SK-N-SH (cell line): ENCODE results near the gene VPS33A. TPM values are rescaled to one million over a fixed set of nuclear protein-coding genes. Genes with fewer than 3 reads are reported as not detected.

ENCODE experiments used
- CTCF ChIA-PET: fragments of 300-600, 350-600 bp; formaldehyde crosslinking; extraction: SDS; loops from one replicate; lab custom pipeline; 2021; lab: Yijun Ruan, JAX
- POLR2A ChIA-PET: fragments of 350-600 bp; sonication (Branson Sonifier 250); formaldehyde crosslinking; extraction: SDS; loops from one replicate; lab custom pipeline; 2020; ENCODE audit warnings: antibody characterized with exemption, inconsistent platforms; lab: Yijun Ruan, JAX
- DNase-seq: peaks from one replicate; pipeline ENCODE4 v3.0.0; 2012
- H2AFZ ChIP-seq: fragments of 200-600 bp; sonication (generic); 2 replicates; pipeline ENCODE4 v1.8.1; 2016; ENCODE audit warnings: antibody characterized with exemption, mild to moderate bottlenecking, low read depth
- H3F3A ChIP-seq: fragments of 200-600 bp; sonication (generic); replicated peaks from 2 replicates; pipeline ENCODE3; 2016; ENCODE audit warnings: antibody characterized with exemption, mild to moderate bottlenecking; ENCODE audit not compliant: insufficient read depth
- H3K27ac ChIP-seq, 2 experiments: fragments of 200-500 bp in 1 of 2; fragments of 200-600 bp in 1 of 2; sonication (Bioruptor generic) in 1 of 2; sonication (generic), shearing (Covaris generic) in 1 of 2; 2 replicates each; pipeline versions ENCODE4 v1.5.1 to v1.6.1; 2014 to 2016; ENCODE audit warnings: low read depth in 2 of 2, inconsistent platforms in 1 of 2, low read length in 1 of 2, mild to moderate bottlenecking in 1 of 2, mixed read lengths in 1 of 2
- H3K27me3 ChIP-seq: fragments of 200-600 bp; sonication (generic), shearing (Covaris generic); 2 replicates; pipeline ENCODE4 v1.6.1; 2016; ENCODE audit warnings: mixed run types; ENCODE audit not compliant: insufficient read depth
- H3K36me3 ChIP-seq, 2 experiments: fragments of 200-500 bp in 1 of 2; fragments of 200-600 bp in 1 of 2; sonication (Bioruptor generic) in 1 of 2; sonication (generic) in 1 of 2; replicated peaks in 1 of 2; 2 replicates each; pipeline versions ENCODE3 to v1.5.1; 2014 to 2016; ENCODE audit warnings: low read length in 1 of 2, mild to moderate bottlenecking in 1 of 2; ENCODE audit not compliant: insufficient read depth in 2 of 2, control insufficient read depth in 1 of 2
- H3K4me1 ChIP-seq, 2 experiments: fragments of 200-500 bp in 1 of 2; fragments of 200-600 bp in 1 of 2; sonication (Bioruptor generic) in 1 of 2; sonication (generic), shearing (Covaris generic) in 1 of 2; 2 replicates each; pipeline versions ENCODE4 v1.5.1 to v1.6.1; 2014 to 2016; ENCODE audit warnings: low read depth in 1 of 2, low read length in 1 of 2, mixed run types in 1 of 2; ENCODE audit not compliant: insufficient read depth in 2 of 2, control insufficient read depth in 1 of 2
- H3K4me2 ChIP-seq: fragments of 200-600 bp; sonication (generic), shearing (Covaris generic); 2 replicates; pipeline ENCODE4 v1.6.1; 2017; ENCODE audit warnings: mixed run types
- H3K4me3 ChIP-seq, 2 experiments: fragments of 200-500 bp in 1 of 2; fragments of 200-600 bp in 1 of 2; sonication (Bioruptor generic) in 1 of 2; sonication (generic), shearing (Covaris generic) in 1 of 2; 2 replicates each; pipeline versions ENCODE4 v1.5.1 to v1.8.1; 2014 to 2016; ENCODE audit warnings: low read depth in 2 of 2, inconsistent platforms in 1 of 2, low read length in 1 of 2, mild to moderate bottlenecking in 1 of 2, mixed read lengths in 1 of 2, moderate library complexity in 1 of 2
- H3K79me2 ChIP-seq: fragments of 200-600 bp; sonication (generic); 2 replicates; pipeline ENCODE4 v1.8.1; 2017; ENCODE audit warnings: mild to moderate bottlenecking; ENCODE audit not compliant: insufficient read depth
- H3K9ac ChIP-seq: fragments of 200-600 bp; sonication (generic); 2 replicates; pipeline ENCODE4 v1.6.1; 2017; ENCODE audit warnings: mixed run types
- H3K9me2 ChIP-seq: fragments of 200-600 bp; sonication (generic); 2 replicates; pipeline ENCODE4 v1.6.1; 2017; ENCODE audit warnings: mixed run types
- H3K9me3 ChIP-seq: fragments of 200-600 bp; sonication (generic); 2 replicates; pipeline ENCODE4 v1.6.1; 2017; ENCODE audit warnings: mixed run types, mild to moderate bottlenecking, moderate library complexity
- H4K20me1 ChIP-seq: fragments of 200-600 bp; sonication (generic); 2 replicates; pipeline ENCODE4 v1.6.1; 2017; ENCODE audit warnings: mild to moderate bottlenecking, mixed run types; ENCODE audit not compliant: insufficient read depth
- CHD2 ChIP-seq: fragments of 150-350 bp; IDR thresholded peaks from 2 replicates; pipeline ENCODE4 v1.6.1; 2018; ENCODE audit warnings: low read length; ENCODE audit not compliant: partially characterized antibody
- FOXJ3 ChIP-seq: sonication (generic); formaldehyde crosslinking; IDR thresholded peaks from 2 replicates; pipeline ENCODE4 v1.5.1; 2020; ENCODE audit warnings: mild to moderate bottlenecking, missing genetic modification reagents
- GABPA ChIP-seq: IDR thresholded peaks from 2 replicates; pipeline ENCODE4 v1.4.0; 2012; ENCODE audit warnings: low read depth, mild to moderate bottlenecking
- JUND ChIP-seq: IDR thresholded peaks from 2 replicates; pipeline ENCODE4 v1.4.0; 2012
- RCOR1 ChIP-seq: fragments of 150-350 bp; IDR thresholded peaks from 2 replicates; pipeline ENCODE4 v1.6.1; 2017; ENCODE audit warnings: antibody characterized with exemption, low read length
- SMC3 ChIP-seq: IDR thresholded peaks from 2 replicates; pipeline ENCODE4 v1.6.1; 2012; ENCODE audit warnings: low read depth, low read length, improper control_type of control experiment
- TAF1 ChIP-seq: IDR thresholded peaks from 2 replicates; pipeline ENCODE4 v1.6.1; 2012; ENCODE audit warnings: low read depth, mild to moderate bottlenecking, low read length, moderate library complexity, borderline replicate concordance
- WGBS: methylation state at CpG from one replicate; pipeline ENCODE4 v1.1.6; 2017; ENCODE audit warnings: low lambda C conversion rate; 5-methylcytosine and 5-hydroxymethylcytosine counted together
- polyA plus RNA-seq, 3 experiments: library from polyadenylated mRNA; depleted of rRNA; stranded (reverse); fragments of >200 nt; gene quantifications; 2 replicates each; pipeline ENCODE4 v1.2.3, GENCODE V29; 2012
- TF ChIP-seq, protein P1 (sequence below): IDR thresholded peaks from 2 replicates; pipeline ENCODE4 v1.4.0; 2012; ENCODE audit warnings: low read depth, borderline replicate concordance
- TF ChIP-seq, protein P2 (sequence below): fragments of 200-600 bp; sonication (generic); IDR thresholded peaks from 2 replicates; pipeline ENCODE4 v1.6.1; 2017; ENCODE audit warnings: antibody characterized with exemption, mild to moderate bottlenecking, moderate library complexity

The VPS33A gene
- polyA plus RNA-seq, 1 of the 3 experiments (the other 2 are of a cell fraction) = 17.0 TPM

DNA sequence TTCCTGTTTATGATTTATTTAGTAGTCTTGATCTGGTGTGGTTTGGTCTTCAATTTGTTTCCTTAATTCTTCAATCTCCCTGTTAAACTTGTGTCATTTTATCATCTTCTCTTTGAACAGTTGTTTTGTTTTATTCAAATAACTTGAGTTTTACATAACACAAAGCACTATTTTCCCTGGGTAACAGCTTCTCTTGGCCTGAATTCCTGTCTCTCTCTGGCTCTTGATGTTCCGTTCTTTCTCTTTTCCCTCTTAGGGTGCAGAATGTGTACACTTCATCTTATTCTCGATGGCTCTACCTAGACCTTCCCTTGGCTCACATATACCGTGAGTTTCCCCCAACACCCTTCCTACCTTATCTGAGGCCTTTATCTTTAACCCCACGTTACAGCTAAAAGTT is 36.8 kb upstream of the VPS33A start:
- Histone ChIP-seq H3K9me3 (no peaks in the 10 kb centered on the region), H4K20me1 (no peaks in the 10 kb centered on the region), H3K27me3 (no peaks in the 10 kb centered on the region), H3K4me3 (no peak overlapping the region), H3K4me1 (no peaks in the 10 kb centered on the region), H3K9ac (no peak overlapping the region), H3K4me2 (no peak overlapping the region), H2AFZ (no peak overlapping the region), H3K36me3 (peaks cover 22 to 34% of the 10 kb centered on the region in 2 experiments), H3K9me2 (no peaks in the 10 kb centered on the region), H3K27ac (no peak overlapping the region), H3K79me2 (no peaks in the 10 kb centered on the region), H3F3A (peaks cover 3% of the 10 kb centered on the region)
- ChIA-PET CTCF (no interaction called here), POLR2A (no interaction called here)
- WGBS = 88% methylated on average over 4 of the region's 4 CpGs
- TF ChIP-seq, protein P1, sequence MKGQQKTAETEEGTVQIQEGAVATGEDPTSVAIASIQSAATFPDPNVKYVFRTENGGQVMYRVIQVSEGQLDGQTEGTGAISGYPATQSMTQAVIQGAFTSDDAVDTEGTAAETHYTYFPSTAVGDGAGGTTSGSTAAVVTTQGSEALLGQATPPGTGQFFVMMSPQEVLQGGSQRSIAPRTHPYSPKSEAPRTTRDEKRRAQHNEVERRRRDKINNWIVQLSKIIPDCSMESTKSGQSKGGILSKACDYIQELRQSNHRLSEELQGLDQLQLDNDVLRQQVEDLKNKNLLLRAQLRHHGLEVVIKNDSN = no peak
- no peak for TF ChIP-seq CHD2
- TF ChIP-seq, protein P2, sequence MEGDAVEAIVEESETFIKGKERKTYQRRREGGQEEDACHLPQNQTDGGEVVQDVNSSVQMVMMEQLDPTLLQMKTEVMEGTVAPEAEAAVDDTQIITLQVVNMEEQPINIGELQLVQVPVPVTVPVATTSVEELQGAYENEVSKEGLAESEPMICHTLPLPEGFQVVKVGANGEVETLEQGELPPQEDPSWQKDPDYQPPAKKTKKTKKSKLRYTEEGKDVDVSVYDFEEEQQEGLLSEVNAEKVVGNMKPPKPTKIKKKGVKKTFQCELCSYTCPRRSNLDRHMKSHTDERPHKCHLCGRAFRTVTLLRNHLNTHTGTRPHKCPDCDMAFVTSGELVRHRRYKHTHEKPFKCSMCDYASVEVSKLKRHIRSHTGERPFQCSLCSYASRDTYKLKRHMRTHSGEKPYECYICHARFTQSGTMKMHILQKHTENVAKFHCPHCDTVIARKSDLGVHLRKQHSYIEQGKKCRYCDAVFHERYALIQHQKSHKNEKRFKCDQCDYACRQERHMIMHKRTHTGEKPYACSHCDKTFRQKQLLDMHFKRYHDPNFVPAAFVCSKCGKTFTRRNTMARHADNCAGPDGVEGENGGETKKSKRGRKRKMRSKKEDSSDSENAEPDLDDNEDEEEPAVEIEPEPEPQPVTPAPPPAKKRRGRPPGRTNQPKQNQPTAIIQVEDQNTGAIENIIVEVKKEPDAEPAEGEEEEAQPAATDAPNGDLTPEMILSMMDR = no peak
- no peak for DNase-seq

DNA sequence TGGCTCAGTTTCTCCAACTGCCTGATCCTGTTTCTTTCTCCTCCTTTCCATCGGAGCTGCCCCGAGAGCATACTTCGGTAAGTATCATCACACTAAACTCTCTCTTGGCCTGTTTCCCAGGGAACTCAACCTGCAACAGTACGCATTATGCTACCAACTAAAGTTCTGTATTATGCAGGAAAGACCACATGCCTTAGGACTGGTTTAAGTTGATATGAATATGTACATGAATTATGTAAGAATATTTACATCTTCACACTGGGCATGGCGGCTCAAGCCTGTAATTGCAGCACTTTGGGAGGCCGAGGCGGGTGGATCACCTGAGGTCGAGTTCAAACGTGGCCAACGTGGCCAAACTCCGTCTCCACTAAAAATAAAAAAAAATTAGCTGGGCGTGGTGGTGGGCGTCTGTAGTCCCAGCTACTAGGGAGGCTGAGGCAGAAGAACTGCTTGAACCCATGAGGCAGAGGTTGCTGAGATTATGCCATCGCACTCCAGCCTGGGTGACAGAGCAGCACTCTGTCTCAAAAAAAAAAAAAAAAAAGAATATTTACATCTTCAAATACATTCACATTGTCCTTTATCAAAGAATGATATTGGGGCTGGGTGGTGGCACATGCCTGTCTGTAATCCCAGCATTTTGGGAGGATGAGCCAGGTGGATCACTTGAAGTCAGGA is 31.9 kb upstream of the VPS33A start:
- Histone ChIP-seq H3K36me3 (peaks cover 11 to 41% of the 10 kb centered on the region in 2 experiments), H4K20me1 (no peaks in the 10 kb centered on the region), H3K4me3 (no peak overlapping the region), H3K27me3 (no peaks in the 10 kb centered on the region), H3F3A (no peaks in the 10 kb centered on the region), H3K9me2 (no peaks in the 10 kb centered on the region), H3K79me2 (no peaks in the 10 kb centered on the region), H2AFZ (no peak overlapping the region), H3K27ac (no peak overlapping the region), H3K9me3 (no peaks in the 10 kb centered on the region), H3K4me1 (no peaks in the 10 kb centered on the region), H3K4me2 (no peak overlapping the region), H3K9ac (no peak overlapping the region)
- ChIA-PET POLR2A (no interaction called here), CTCF (no interaction called here)
- no peak for DNase-seq
- 96% methylated on average over 14 of the region's 14 CpGs for WGBS
- TF ChIP-seq GABPA = no peak
- TF ChIP-seq RCOR1 = no peak
- TF ChIP-seq FOXJ3 (CRISPR knock-in tag) = no peak

DNA sequence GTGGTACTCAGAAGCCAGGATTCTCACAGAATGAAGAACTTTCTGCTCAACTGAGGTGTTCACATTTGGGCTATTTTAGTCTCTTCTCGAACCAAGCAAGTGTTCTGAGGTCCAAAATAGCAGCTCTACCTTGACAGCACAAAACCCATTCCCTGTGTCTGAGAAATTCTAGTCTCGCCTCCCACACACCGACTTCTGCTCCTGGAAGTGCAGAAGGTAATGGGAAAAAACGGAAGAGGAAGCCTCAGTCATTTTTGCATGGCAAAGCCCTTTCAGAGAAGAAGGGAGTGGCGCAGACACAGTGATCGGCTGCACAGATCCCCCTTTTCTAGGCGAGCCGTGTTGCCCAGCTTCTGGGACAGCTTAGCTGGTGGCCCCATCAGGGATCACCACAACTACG is 31.2 kb upstream of the VPS33A start:
- Histone ChIP-seq H3K4me1 (no peaks in the 10 kb centered on the region), H3K27me3 (no peaks in the 10 kb centered on the region), H3K9me3 (no peaks in the 10 kb centered on the region), H3K9me2 (no peaks in the 10 kb centered on the region), H3K79me2 (no peaks in the 10 kb centered on the region), H3K9ac (no peak overlapping the region), H3K27ac (no peak overlapping the region), H4K20me1 (no peaks in the 10 kb centered on the region), H2AFZ (no peak overlapping the region), H3K4me3 (no peak overlapping the region), H3F3A (no peaks in the 10 kb centered on the region), H3K36me3 (peaks cover 10 to 42% of the 10 kb centered on the region in 2 experiments), H3K4me2 (no peak overlapping the region)
- ChIA-PET CTCF (no interaction called here), POLR2A (no interaction called here)
- WGBS = 91% methylated on average over 9 of the region's 9 CpGs
- TF ChIP-seq JUND (no peak), SMC3 (no peak), TAF1 (no peak)
- DNase-seq = no peak
